Liver (tissue), 9 donors: ENCODE results near the gene INPP5J. TPM values are rescaled to one million over a fixed set of nuclear protein-coding genes. Genes with fewer than 3 reads are reported as not detected.

Source experiments
- DNase-seq: peaks from one replicate; pipeline ENCODE4 v3.0.0-alpha.2; 2017; ENCODE audit warnings: low spot score
- H3K27ac ChIP-seq, 2 donors: one replicate each; pipeline ENCODE4 v1.7.0; 2013; ENCODE audit warnings: inconsistent platforms in 2 of 2, low read length in 2 of 2, control low read depth in 1 of 2, low read depth in 1 of 2, mild to moderate bottlenecking in 1 of 2
- H3K27me3 ChIP-seq, 4 donors: one replicate each; pipeline versions ENCODE4 v1.6.1 to v1.7.0; 2013; ENCODE audit warnings: low read length in 3 of 4, inconsistent platforms in 1 of 4, mild to moderate bottlenecking in 1 of 4, moderate library complexity in 1 of 4; ENCODE audit not compliant: control insufficient read depth in 4 of 4, insufficient read depth in 4 of 4
- H3K36me3 ChIP-seq, 4 donors: one replicate each; pipeline versions ENCODE4 v1.6.1 to v1.7.0; 2013; ENCODE audit warnings: low read length in 3 of 4, mild to moderate bottlenecking in 3 of 4, low read depth in 1 of 4, moderate library complexity in 1 of 4; ENCODE audit not compliant: control insufficient read depth in 4 of 4, insufficient read depth in 3 of 4
- H3K4me1 ChIP-seq, 4 donors: one replicate each; pipeline versions ENCODE4 v1.6.1 to v1.7.0; 2013; ENCODE audit warnings: low read length in 3 of 4, mild to moderate bottlenecking in 3 of 4, moderate library complexity in 1 of 4; ENCODE audit not compliant: control insufficient read depth in 4 of 4, insufficient read depth in 4 of 4
- H3K4me3 ChIP-seq, 3 donors: one replicate each; pipeline versions ENCODE4 v1.6.1 to v1.7.0; 2013; ENCODE audit warnings: low read length in 3 of 3, control low read depth in 1 of 3, low read depth in 1 of 3, mild to moderate bottlenecking in 1 of 3
- H3K9ac ChIP-seq, 2 donors: one replicate each; pipeline ENCODE4 v1.7.0; 2013; ENCODE audit warnings: low read length in 2 of 2, mild to moderate bottlenecking in 2 of 2, moderate library complexity in 2 of 2, control low read depth in 1 of 2, low read depth in 1 of 2
- H3K9me3 ChIP-seq, 4 donors: one replicate each; pipeline versions ENCODE4 v1.6.1 to v1.7.0; 2013; ENCODE audit warnings: low read length in 3 of 4; ENCODE audit not compliant: control insufficient read depth in 4 of 4
- ATF3 ChIP-seq: IDR thresholded peaks from 2 replicates; pipeline ENCODE4 v1.6.1; 2016; ENCODE audit warnings: antibody characterized with exemption
- CTCF ChIP-seq: fragments of 150-350 bp; IDR thresholded peaks from 2 replicates; pipeline ENCODE4 v1.5.1; 2017; ENCODE audit warnings: improper control_type of control experiment, low read depth, low read length; ENCODE audit not compliant: missing input control
- EGR1 ChIP-seq, 2 donors: IDR thresholded peaks; 2 replicates each; pipeline ENCODE4 v1.6.1; 2016 to 2018; ENCODE audit warnings: antibody characterized with exemption in 2 of 2, low read depth in 2 of 2
- FOXA1 ChIP-seq: IDR thresholded peaks from 2 replicates; pipeline ENCODE4 v1.6.1; 2016; ENCODE audit warnings: antibody characterized with exemption
- FOXA2 ChIP-seq: IDR thresholded peaks from 2 replicates; pipeline ENCODE4 v1.6.1; 2016; ENCODE audit warnings: antibody characterized with exemption
- GABPA ChIP-seq, 2 donors: IDR thresholded peaks in 1 of 2; conservative IDR thresholded peaks in 1 of 2; 2 replicates each; pipeline ENCODE4 v1.6.1; 2016; ENCODE audit warnings: antibody characterized with exemption in 2 of 2, mild to moderate bottlenecking in 1 of 2, moderate library complexity in 1 of 2
- HNF4A ChIP-seq, 2 donors: conservative IDR thresholded peaks; 2 replicates each; pipeline ENCODE4 v1.6.1; 2016; ENCODE audit warnings: antibody characterized with exemption in 2 of 2, mild to moderate bottlenecking in 2 of 2
- JUND ChIP-seq, 2 donors: IDR thresholded peaks; 2 replicates each; pipeline ENCODE4 v1.6.1; 2016; ENCODE audit warnings: antibody characterized with exemption in 2 of 2
- NR2F2 ChIP-seq: IDR thresholded peaks from 2 replicates; pipeline ENCODE4 v1.6.1; 2016; ENCODE audit warnings: antibody characterized with exemption
- RAD21 ChIP-seq, 2 donors: IDR thresholded peaks; 2 replicates each; pipeline ENCODE4 v1.6.1; 2016; ENCODE audit warnings: antibody characterized with exemption in 2 of 2, mild to moderate bottlenecking in 2 of 2
- REST ChIP-seq: IDR thresholded peaks from 2 replicates; pipeline ENCODE4 v1.6.1; 2016; ENCODE audit warnings: antibody characterized with exemption, mild to moderate bottlenecking
- RXRA ChIP-seq, 2 donors: IDR thresholded peaks; 2 replicates each; pipeline ENCODE4 v1.6.1; 2017 to 2018; ENCODE audit warnings: antibody characterized with exemption in 2 of 2, mild to moderate bottlenecking in 1 of 2
- SP1 ChIP-seq: IDR thresholded peaks from 2 replicates; pipeline ENCODE4 v1.6.1; 2018; ENCODE audit warnings: antibody characterized with exemption, mild to moderate bottlenecking
- TAF1 ChIP-seq: conservative IDR thresholded peaks from 2 replicates; pipeline ENCODE4 v1.6.1; 2016; ENCODE audit warnings: antibody characterized with exemption, mild to moderate bottlenecking
- YY1 ChIP-seq: IDR thresholded peaks from 2 replicates; pipeline ENCODE4 v1.6.1; 2016; ENCODE audit warnings: antibody characterized with exemption, mild to moderate bottlenecking
- ZBTB33 ChIP-seq: IDR thresholded peaks from 2 replicates; pipeline ENCODE4 v1.6.1; 2016; ENCODE audit warnings: antibody characterized with exemption
- WGBS: extraction: QIAGEN DNeasy Blood & Tissue Kit; methylation state at CpG from one replicate; pipeline ENCODE4 v1.1.7; 2013; 5-methylcytosine and 5-hydroxymethylcytosine counted together
- polyA plus RNA-seq, 2 donors: library from polyadenylated mRNA; stranded (reverse) in 1 of 2; unstranded in 1 of 2; fragments of 200-250 nt in 1 of 2; fragments of >200 nt in 1 of 2; fragmentation: Nextera tagmentation in 1 of 2; extraction: Ambion mirVana in 1 of 2; gene quantifications; one replicate each; pipeline versions ENCODE4 v1.2.1 to v1.2.3, GENCODE V29; 2013 to 2015
- total RNA-seq, 2 donors: library from RNA; depleted of rRNA; stranded (reverse); fragments of >200 nt; gene quantifications; one replicate each; pipeline ENCODE4 v1.2.3, GENCODE V29; 2014
- donor health status: healthy.
- donor health status: healthy.
- donor health status: healthy.
- donor health status: healthy.
- donor health status: healthy.

Gene INPP5J
- total and polyA plus RNA-seq, 4 donors = 0.06 to 0.17 (median 0.11) TPM

GRCh38 chr22:31138126-31138525 is 15.4 kb downstream of the INPP5J start:
- Histone ChIP-seq H3K9me3 (no peaks in the 10 kb centered on the region), H3K27me3 (no peaks in the 10 kb centered on the region), H3K4me1 (no peaks in the 10 kb centered on the region), H3K4me3 (no peak overlapping the region), H3K36me3 (no peaks in the 10 kb centered on the region), H3K9ac (no peak overlapping the region), H3K27ac (no peak overlapping the region)
- TF ChIP-seq EGR1 (IDR thresholded peaks at IDR 0.05; ENCODE audit: low read depth in 2 of 2) (no peak), ATF3 (no peak)
- DNase-seq = no peak
- WGBS = 83% methylated on average over 10 of the region's 10 CpGs

- TF ChIP-seq FOXA1 = no peak
- no peak for TF ChIP-seq NR2F2
- no peak for TF ChIP-seq TAF1
- TF ChIP-seq ZBTB33 = no peak
- H3K4me1 ChIP-seq = no peaks in the 10 kb centered on the region
- H3K9me3 ChIP-seq = no peaks in the 10 kb centered on the region
- 73% methylated on average over 3 of the region's 3 CpGs for WGBS
- H3K27ac ChIP-seq = no peak overlapping the region
- no peaks in the 10 kb centered on the region for H3K36me3 ChIP-seq
- H3K27me3 ChIP-seq = no peaks in the 10 kb centered on the region
- no peak for DNase-seq
- no peak overlapping the region for H3K9ac ChIP-seq
- no peak overlapping the region for H3K4me3 ChIP-seq
Measured at GRCh38 chr22:31139066-31139465, 16.3 kb downstream of the INPP5J start.

- no peak for DNase-seq
- TF ChIP-seq FOXA2 (no peak), FOXA1 (no peak), YY1 (no peak), ZBTB33 (no peak), ATF3 (no peak), REST (no peak), NR2F2 (no peak), GABPA (IDR thresholded peaks at IDR 0.05 in 1 of 2, conservative IDR thresholded peaks at IDR 0.05 in 1 of 2) (no peak), SP1 (no peak), HNF4A (conservative IDR thresholded peaks at IDR 0.05) (no peak), RAD21 (IDR thresholded peaks at IDR 0.05) (no peak), JUND (IDR thresholded peaks at IDR 0.05) (no peak), RXRA (IDR thresholded peaks at IDR 0.05) (no peak), TAF1 (no peak), EGR1 (IDR thresholded peaks at IDR 0.05; ENCODE audit: low read depth in 2 of 2) (no peak), CTCF (no peak)
Measured at GRCh38 chr22:31139866-31140716, 17.3 kb downstream of the INPP5J start, which contains the start of gene PLA2G3. Gene PLA2G3, minus strand, starts transcription at chr22:31140508. Its CDS starts 154 bp downstream, at chr22:31140354.

More at GRCh38 chr22:31139866-31140716, 17.3 kb downstream of the INPP5J start, which contains the start of gene PLA2G3:
- Histone ChIP-seq H3K9ac (no peak within 1 kb of the TSS), H3K4me3 (no peak within 1 kb of the TSS), H3K4me1 (no peaks in the 10 kb centered on the region), H3K27ac (no peak within 1 kb of the TSS), H3K9me3 (no peaks in the 10 kb centered on the region), H3K27me3 (no peaks in the 10 kb centered on the region), H3K36me3 (no peaks in the 10 kb centered on the region)
- WGBS = 42% methylated on average over 24 of the region's 24 CpGs
